Fibroblast of skin of scalp (primary cell): ENCODE measurements around the gene TTC36. TPM values are rescaled to one million over a fixed set of nuclear protein-coding genes. Genes with fewer than 3 reads are reported as not detected.
"Not testable (repeated sequence)": the region's sequence is repeated elsewhere in the genome, so short reads cannot be mapped to it uniquely, and the experiment has no call there.

Experiments used
- DNase-seq: peaks from one replicate; pipeline ENCODE4 v3.0.0-alpha.2; 2013
- polyA plus RNA-seq, 2 experiments: library from polyadenylated mRNA; unstranded; fragments of 120-200 nt; gene quantifications; one replicate each; pipeline ENCODE4 v1.2.1, GENCODE V29; 2013; ENCODE audit not compliant: insufficient read length in 2 of 2

The TTC36 gene, protein sequence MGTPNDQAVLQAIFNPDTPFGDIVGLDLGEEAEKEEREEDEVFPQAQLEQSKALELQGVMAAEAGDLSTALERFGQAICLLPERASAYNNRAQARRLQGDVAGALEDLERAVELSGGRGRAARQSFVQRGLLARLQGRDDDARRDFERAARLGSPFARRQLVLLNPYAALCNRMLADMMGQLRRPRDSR
- not detected for polyA plus RNA-seq (2013, experiment 1 of 2; ENCODE audit: insufficient read length)
- not detected for polyA plus RNA-seq (2013, experiment 2 of 2; ENCODE audit: insufficient read length)

DNA sequence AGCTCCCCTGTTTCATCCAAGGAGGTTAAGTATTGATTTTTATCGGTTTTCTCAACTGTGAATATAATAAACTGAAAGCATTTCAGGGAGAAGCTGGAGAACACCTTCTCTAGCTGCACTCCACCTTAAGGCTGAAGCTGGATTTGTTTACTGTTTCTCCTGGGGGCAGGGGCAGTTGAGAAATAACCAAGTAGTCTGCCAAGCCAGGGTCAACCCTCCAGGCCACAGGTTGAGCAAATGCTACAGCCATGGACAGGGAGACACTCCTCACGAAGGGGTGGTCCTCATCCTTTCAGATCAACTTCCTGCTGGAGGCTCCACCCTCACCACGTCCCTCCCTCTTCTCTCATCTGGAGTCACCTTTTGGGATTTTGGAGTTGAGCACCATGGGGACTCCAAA is at the start of gene TTC36:
TSS of gene TTC36 (plus strand) at position 366 of the 400 bp plus-strand sequence. CDS start at position 387, 21 bp downstream.
- no peak for DNase-seq

GRCh38 chr11:118481238-118481637 is 46.0 kb upstream of the TTC36 start:
- DNase-seq, result not testable (repeated sequence)

DNA sequence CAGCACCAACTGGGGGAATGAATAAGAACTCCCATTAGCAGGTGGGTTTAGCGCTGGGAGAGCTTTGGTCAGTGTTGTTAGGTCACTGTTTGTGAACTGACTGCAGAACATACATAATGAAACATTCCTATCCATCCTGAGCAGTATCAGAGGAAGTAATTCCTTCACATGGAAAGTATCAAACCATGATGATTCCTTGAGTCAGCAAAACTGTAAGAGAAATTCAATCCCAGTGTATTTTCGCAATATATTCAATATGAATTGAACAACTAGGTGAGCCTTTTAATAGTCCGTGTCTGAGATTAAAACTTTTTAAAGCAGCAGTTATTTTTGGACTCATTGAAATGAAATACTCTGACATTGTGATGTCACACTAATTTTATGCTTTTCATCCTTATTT is 42.9 kb upstream of the TTC36 start:
- no peak for DNase-seq

DNA sequence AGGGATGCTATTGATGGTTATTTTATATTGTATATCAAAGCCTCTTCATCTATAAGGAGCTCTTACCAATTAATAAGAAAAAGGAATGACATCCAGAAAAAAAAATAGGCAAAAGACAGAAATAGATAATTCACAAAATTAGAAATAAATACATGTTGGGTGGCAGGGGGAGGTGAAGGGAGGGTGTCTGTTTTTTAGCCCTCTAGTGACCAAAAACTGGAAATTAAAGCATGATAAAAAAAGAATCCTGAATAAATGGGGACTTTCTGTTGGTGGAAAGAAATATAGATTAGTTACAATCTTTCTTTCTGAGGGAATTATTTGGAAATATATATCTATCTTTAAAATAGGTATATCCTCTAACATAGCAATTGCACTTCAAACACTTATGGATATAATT is 42.0 kb upstream of the TTC36 start:
- no peak for DNase-seq

GRCh38 chr11:118488480-118489109 is 38.7 kb upstream of the TTC36 start:
- DNase-seq, result peak; percentile 75

GRCh38 chr11:118491041-118491440 is 36.2 kb upstream of the TTC36 start:
- DNase-seq, result no peak

- DNase-seq, result peak; percentile 57
Observed at GRCh38 chr11:118497831-118498230, 29.4 kb upstream of the TTC36 start.

DNA sequence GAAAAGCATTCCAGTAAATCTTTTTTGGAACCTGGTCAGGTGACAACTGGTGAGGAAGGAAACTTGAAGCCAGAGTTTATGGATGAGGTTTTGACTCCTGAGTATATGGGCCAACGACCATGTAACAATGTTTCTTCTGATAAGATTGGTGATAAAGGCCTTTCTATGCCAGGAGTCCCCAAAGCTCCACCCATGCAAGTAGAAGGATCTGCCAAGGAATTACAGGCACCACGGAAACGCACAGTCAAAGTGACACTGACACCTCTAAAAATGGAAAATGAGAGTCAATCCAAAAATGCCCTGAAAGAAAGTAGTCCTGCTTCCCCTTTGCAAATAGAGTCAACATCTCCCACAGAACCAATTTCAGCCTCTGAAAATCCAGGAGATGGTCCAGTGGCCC is 24.1 kb upstream of the TTC36 start:
- DNase-seq, result no peak

DNA sequence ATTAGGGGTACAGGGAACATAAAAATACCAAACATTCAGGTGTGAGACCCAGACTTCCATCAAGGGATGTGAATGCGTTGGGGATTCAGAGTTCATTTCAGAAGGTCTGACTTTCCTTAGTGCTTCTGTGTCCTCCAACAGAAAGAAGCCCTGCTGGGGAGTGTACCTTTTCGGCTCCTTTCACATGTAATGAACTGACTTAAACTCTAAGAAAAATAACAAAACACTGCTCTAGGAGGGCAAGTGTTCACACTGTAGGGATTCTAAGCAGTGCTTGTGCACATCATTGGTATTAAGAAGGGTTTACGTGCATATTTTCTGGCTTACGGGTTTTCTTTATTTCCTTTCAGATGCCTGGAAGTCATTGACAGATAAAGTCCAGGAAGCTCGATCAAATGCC is 15.7 kb upstream of the TTC36 start:
- no peak for DNase-seq

DNA sequence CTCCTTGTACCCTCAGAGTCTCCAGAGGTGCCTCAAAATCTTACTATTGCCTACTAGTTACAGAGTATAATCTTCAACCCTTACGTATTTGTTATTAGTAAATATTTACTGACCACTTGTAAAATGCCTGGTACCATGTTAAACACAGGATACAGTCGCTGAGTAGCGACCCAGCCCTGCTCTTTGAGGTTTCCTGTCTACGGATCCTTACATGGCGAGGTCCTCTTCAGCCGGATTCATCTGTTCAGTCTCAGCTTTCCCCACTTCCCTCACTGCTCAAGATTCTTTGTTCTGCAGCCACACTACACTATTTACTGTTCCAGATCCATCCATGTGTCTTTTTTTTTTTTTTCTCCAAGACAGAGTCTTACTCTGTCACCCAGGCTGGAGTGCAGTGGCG is 13.2 kb upstream of the TTC36 start:
- no peak for DNase-seq

DNA sequence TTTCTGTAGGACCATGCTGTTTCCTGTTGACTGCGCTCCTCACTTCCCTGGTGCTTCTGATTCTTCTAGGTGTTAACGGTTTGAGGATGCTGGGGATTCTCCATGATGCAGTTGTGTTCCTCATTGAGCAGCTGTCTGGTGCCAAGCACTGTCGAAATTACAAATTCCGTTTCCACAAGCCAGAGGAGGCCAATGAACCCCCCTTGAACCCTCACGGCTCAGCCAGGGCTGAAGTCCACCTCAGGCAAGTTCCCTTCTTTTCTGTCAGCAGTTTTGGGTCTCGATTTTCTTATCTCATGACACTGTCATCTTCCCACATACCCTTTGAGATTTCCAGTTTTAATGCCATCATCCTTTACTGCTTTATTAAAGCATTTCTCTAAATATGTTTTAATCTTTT is 7.7 kb upstream of the TTC36 start:
- DNase-seq, result no peak

DNA sequence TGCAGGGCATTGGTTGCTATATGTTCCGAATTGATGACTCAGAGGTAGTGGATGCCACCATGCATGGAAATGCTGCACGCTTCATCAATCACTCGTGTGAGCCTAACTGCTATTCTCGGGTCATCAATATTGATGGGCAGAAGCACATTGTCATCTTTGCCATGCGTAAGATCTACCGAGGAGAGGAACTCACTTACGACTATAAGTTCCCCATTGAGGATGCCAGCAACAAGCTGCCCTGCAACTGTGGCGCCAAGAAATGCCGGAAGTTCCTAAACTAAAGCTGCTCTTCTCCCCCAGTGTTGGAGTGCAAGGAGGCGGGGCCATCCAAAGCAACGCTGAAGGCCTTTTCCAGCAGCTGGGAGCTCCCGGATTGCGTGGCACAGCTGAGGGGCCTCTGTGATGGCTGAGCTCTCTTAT is 5.4 kb upstream of the TTC36 start:
- DNase-seq, result no peak

- DNase-seq, result peak; percentile 25
Observed at GRCh38 chr11:118522571-118523072, 4.7 kb upstream of the TTC36 start.

GRCh38 chr11:118524356-118524755 is 2.9 kb upstream of the TTC36 start:
- DNase-seq, result no peak

GRCh38 chr11:118524757-118525470 is 2.4 kb upstream of the TTC36 start:
- DNase-seq, result no peak

DNA sequence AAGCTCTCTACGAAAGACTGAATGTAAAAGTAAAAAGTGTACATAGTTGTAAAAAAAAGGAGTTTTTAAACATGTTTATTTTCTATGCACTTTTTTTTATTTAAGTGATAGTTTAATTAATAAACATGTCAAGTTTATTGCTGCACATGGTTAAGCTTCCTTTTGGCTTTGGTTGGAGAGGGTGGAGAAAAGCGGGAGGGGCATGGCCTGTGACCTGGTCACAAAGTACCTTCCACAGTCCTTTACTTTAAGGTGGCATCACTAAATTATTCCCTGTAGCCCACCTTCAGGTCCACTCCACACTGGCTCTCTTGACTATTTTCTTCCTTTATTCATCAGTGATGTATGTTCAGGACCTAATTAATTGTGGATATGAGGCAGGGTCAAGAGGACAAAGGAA is 586 bp upstream of the TTC36 start:
- DNase-seq, result no peak

GRCh38 chr11:118528511-118528910 is 1.2 kb downstream of the TTC36 start:
- no peak for DNase-seq

- DNase-seq, result no peak
Observed at GRCh38 chr11:118529584-118530175, 2.4 kb downstream of the TTC36 start.

- no peak for DNase-seq
Observed at GRCh38 chr11:118530180-118530682, 3.0 kb downstream of the TTC36 start.

DNA sequence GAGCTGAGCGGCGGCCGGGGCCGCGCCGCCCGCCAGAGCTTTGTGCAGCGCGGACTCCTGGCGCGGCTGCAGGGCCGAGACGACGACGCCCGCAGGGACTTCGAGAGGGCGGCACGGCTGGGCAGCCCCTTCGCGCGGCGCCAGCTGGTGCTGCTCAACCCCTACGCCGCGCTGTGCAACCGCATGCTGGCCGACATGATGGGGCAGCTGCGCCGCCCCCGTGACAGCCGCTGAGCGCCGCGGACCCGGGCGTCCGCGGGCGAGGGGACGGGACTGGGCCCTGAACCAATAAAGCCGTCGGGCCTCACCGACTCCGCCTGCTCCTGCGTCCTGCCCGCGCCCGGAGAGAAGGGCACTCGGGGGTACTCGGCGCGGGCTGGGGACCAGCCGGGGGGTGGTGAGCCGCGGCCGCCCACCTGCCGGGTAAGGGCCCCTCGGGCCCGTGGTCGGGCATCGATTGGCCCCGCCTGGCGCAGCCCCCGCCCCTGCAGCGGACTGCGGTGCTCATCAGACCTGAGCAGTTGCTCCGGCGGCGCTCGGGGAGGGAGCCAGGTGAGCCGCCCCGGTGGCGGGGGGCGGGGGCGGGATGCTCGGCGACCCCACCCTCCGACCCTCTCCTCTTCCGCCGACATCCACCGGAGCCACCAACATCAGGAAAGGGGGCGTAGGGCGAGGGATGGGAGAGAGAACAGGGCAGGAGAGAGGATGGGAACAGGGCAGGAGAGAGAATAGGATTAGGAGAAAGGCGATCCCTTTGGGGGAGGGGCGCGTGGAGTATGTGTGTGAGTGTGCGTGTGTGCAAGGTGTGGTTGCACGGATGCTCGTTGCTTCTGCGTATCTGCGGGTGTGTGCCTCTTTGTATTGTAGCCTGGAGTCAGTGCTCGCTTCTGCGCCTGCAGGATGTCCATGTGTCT is 3.7 kb downstream of the TTC36 start, which contains the start of gene TMEM25:
TSS of gene TMEM25 (plus strand) at position 510 of the 914 bp plus-strand sequence. CDS start 610 bp downstream, outside the sequence.
- DNase-seq, result peak; percentile 33

GRCh38 chr11:118531597-118532084 is 4.4 kb downstream of the TTC36 start:
- no peak for DNase-seq
